ENCODE results near the gene NELFCD.

- TF ChIP-seq, protein P1, sequence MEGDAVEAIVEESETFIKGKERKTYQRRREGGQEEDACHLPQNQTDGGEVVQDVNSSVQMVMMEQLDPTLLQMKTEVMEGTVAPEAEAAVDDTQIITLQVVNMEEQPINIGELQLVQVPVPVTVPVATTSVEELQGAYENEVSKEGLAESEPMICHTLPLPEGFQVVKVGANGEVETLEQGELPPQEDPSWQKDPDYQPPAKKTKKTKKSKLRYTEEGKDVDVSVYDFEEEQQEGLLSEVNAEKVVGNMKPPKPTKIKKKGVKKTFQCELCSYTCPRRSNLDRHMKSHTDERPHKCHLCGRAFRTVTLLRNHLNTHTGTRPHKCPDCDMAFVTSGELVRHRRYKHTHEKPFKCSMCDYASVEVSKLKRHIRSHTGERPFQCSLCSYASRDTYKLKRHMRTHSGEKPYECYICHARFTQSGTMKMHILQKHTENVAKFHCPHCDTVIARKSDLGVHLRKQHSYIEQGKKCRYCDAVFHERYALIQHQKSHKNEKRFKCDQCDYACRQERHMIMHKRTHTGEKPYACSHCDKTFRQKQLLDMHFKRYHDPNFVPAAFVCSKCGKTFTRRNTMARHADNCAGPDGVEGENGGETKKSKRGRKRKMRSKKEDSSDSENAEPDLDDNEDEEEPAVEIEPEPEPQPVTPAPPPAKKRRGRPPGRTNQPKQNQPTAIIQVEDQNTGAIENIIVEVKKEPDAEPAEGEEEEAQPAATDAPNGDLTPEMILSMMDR (IDR thresholded peaks at IDR 0.05) = no peak
- TF ChIP-seq POLR2AphosphoS5 (IDR thresholded peaks at IDR 0.05) (no peak), POLR2A (IDR thresholded peaks at IDR 0.05) (no peak)
These were observed 58.2 kb downstream of the NELFCD start for GRCh38 chr20:59039233-59039632.
